GM13976 (cell line): Measurements from ENCODE around the gene ANTXR1.

ENCODE experiments used
- DNase-seq: peaks from one replicate; pipeline ENCODE4 v3.0.0; 2012; ENCODE audit warnings: low spot score
- in situ Hi-C: fragments of 300-500 bp; cut with MboI; formaldehyde crosslinking; loops from one replicate; pipeline ENCODE4 v1.12.0; 2022; ENCODE audit warnings: low sequenced_read_pairs, mixed read lengths, inconsistent platforms; ENCODE audit not compliant: unreplicated experiment
- TF ChIP-seq, protein P1 (sequence below): IDR thresholded peaks from 2 replicates; pipeline ENCODE4 v1.5.1; 2012; ENCODE audit warnings: borderline replicate concordance, mild to moderate bottlenecking; ENCODE audit not compliant: insufficient read depth; ENCODE audit errors: extremely low read depth, missing control alignments, control extremely low read depth

ANTXR1 gene

GRCh38 chr2:69177785-69178636 lies 165.0 kb downstream of the ANTXR1 start:
- in situ Hi-C loops: no loop called here
- DNase-seq: no peak
- TF ChIP-seq, protein P1, sequence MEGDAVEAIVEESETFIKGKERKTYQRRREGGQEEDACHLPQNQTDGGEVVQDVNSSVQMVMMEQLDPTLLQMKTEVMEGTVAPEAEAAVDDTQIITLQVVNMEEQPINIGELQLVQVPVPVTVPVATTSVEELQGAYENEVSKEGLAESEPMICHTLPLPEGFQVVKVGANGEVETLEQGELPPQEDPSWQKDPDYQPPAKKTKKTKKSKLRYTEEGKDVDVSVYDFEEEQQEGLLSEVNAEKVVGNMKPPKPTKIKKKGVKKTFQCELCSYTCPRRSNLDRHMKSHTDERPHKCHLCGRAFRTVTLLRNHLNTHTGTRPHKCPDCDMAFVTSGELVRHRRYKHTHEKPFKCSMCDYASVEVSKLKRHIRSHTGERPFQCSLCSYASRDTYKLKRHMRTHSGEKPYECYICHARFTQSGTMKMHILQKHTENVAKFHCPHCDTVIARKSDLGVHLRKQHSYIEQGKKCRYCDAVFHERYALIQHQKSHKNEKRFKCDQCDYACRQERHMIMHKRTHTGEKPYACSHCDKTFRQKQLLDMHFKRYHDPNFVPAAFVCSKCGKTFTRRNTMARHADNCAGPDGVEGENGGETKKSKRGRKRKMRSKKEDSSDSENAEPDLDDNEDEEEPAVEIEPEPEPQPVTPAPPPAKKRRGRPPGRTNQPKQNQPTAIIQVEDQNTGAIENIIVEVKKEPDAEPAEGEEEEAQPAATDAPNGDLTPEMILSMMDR: no peak

GRCh38 chr2:69178756-69179155 lies 165.8 kb downstream of the ANTXR1 start:
- in situ Hi-C loops: no loop called here
- DNase-seq: no peak
- TF ChIP-seq, protein P1: no peak

DNA sequence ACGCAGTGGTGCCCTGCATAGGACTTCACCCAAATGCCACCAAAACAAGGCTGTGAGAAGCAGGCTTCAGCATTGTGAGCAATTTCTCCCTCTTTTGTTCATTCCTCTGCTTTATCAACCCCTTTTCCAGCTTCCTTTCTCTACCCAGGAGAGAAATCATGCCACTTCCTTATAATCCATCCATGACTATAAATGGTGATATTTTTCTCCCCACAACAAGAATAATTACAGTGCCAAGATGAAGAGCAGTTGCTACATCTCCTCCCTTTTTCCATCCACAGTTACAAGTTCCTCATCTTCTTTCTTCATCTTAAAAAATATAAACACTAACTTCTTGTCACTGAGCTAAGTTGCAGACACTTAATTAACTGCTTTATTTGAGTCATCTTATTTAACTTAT lies 167.2 kb downstream of the ANTXR1 start:
- TF ChIP-seq, protein P1: no peak
- in situ Hi-C loops: no loop called here
- DNase-seq: no peak

- TF ChIP-seq, protein P1: no peak
- in situ Hi-C loops: no loop called here
- no peak for DNase-seq
Measured at GRCh38 chr2:69180974-69181373, 168.0 kb downstream of the ANTXR1 start.

DNA sequence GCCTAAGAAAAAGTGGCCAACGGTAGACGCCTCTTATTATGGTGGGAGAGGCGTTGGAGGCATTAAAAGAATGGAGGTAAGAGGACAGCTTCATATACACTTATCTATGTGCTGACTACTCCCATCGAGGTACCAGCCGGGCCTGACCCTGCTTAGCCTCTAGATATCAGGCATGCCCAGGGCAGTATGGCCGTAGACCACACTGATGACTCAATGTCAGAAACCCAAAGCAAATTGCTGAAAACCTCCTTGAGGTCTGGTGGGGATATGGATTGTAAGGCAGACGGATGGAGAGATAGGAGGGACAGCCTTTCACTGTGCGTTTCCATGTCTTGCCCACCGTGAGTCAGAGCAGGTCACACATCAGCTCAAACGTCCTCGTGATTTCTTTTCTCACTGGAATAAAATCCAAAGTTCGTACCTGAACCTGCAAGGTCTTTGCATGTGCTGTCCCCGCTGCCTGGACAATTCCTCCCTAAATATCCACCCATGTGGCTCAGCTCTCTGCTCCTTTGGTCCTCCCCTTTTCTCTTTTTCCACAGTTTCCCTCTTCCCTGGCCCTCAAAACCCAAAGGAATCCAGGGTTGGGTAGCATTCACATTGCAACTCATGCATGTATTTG lies 168.9 kb downstream of the ANTXR1 start:
- DNase-seq: no peak
- TF ChIP-seq, protein P1: no peak
- in situ Hi-C loops: no loop called here

DNA sequence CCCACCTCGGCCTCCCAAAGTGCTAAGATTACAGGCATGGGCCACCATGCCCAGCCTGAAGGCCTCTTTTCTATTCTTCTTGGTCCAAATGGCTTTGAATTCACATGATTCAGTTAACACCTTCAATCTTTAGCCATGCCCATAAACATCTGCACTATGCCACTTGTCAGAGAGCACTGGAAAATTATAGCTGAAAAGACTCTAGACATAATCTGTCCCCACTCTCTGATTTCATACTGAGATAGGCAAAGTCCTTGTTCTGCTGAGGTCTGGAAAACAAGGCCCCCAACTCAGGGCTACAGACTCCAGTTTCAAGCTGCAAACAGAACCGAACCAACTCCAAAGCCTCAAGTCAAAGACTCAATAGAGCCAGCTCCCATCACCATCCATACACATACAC lies 170.7 kb downstream of the ANTXR1 start:
- TF ChIP-seq, protein P1: no peak
- in situ Hi-C loops: no loop called here
- DNase-seq: no peak
